Activated CD4-positive, alpha-beta T cell treated with anti-CD3 and anti-CD28 coated beads for 36 hours (primary cell): ENCODE results near the gene HOXB13. TPM values are rescaled to one million over a fixed set of nuclear protein-coding genes. Genes with fewer than 3 reads are reported as not detected.
"Not testable (repeated sequence)": the region's sequence is repeated elsewhere in the genome, so short reads cannot be mapped to it uniquely, and the experiment has no call there.

ENCODE experiments used
- ATAC-seq: fragments of 200-7000 bp; cut with Tn5 transposase; one replicate; pipeline ENCODE4 v1.10.0; 2021; ENCODE audit warnings: mild to moderate bottlenecking, moderate library complexity
- CTCF ChIA-PET: fragments of 350-600 bp; sonication (Branson Sonifier 250); formaldehyde crosslinking; loops from one replicate; lab custom pipeline; 2021; ENCODE audit warnings: antibody characterized with exemption; lab: Charles Lee
- POLR2A ChIA-PET: fragments of 350-600 bp; sonication (Branson Sonifier 250); formaldehyde crosslinking; loops from one replicate; lab custom pipeline; 2021; ENCODE audit warnings: antibody characterized with exemption, inconsistent platforms; lab: Charles Lee
- DNase-seq: peaks from one replicate; pipeline ENCODE4 v3.0.0-alpha.2; 2020
- H3K27ac Mint-ChIP-seq: one replicate; pipeline ENCODE4 v1.8.0; 2021; ENCODE audit warnings: mixed read lengths
- H3K27me3 Mint-ChIP-seq: one replicate; pipeline ENCODE4 v1.8.0; 2021; ENCODE audit warnings: mixed read lengths
- H3K36me3 Mint-ChIP-seq: one replicate; pipeline ENCODE4 v1.8.0; 2021; ENCODE audit warnings: low read depth, mixed read lengths
- H3K4me1 Mint-ChIP-seq: one replicate; pipeline ENCODE4 v1.8.0; 2021; ENCODE audit warnings: mixed read lengths
- H3K4me3 Mint-ChIP-seq: one replicate; pipeline ENCODE4 v1.8.0; 2021; ENCODE audit warnings: mild to moderate bottlenecking, moderate library complexity, mixed read lengths
- H3K9me3 Mint-ChIP-seq: one replicate; pipeline ENCODE4 v1.8.0; 2021; ENCODE audit warnings: low read depth, mixed read lengths
- intact Hi-C, 2 experiments: fragments of 100-400 bp; cut with DNase I in 1 of 2; cut with micrococcal nuclease in 1 of 2; formaldehyde crosslinking; loops; one replicate each; pipeline versions ENCODE4 v1.14.2 to v1.15.1; 2022 to 2024; cut with DNase I, micrococcal nuclease
- total RNA-seq, 2 experiments: library from RNA; stranded (reverse); gene quantifications; one replicate each; pipeline ENCODE4 v1.2.3, GENCODE V29; 2021

The HOXB13 gene
- total RNA-seq, 2 experiments from 2014 or later, result not detected

DNA sequence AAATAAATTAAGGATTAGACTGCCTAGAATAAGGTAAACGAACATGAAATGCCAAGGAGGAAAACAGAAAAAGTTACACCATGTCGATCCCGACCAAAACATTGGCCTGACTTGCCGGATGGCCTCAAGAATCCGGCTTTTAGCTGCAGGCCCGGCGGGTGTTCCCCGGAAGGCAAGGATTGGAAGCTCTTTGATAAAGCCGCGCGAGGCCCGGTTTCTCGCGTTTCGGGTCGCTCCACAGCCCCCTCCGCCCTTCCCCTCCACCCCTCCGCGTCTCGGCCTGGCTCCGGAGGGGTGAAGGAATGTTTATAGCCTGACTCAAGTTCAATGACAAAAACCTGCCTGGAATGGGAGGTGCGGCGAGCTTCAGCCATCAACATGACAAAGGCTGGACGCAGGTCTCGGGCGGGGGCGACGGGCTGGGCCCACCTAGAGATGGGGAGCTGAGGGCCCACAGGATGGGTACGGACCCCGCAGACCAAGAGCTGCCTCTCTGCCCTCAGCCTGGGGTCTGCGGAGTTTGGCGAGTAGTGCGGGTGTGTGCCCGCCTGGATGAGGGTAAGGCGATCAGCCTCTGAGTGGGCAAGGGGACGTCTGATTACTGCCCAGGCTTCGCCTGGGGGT lies 8.8 kb downstream of the HOXB13 start:
- H3K4me3 Mint-ChIP-seq, result no peak overlapping the region
- intact Hi-C loops, result loop anchor here (5.0 to 10.0 kb wide), 4 partner anchors 47 to 775 kb away; partner anchors contain the start of genes IGF2BP1 (in 2 of the 2), HOXB7 (in 1 of the 2) and NGFR (in 1 of the 2)
- H3K27me3 Mint-ChIP-seq, result peaks cover 75% of the 10 kb centered on the region
- ChIA-PET POLR2A (no interaction called here), CTCF (interaction anchor here (0.6 to 1.9 kb wide), 6 partner anchors 12 to 287 kb away, joined by 3 to 6 read pairs (median 3); no protein-coding TSS in a partner anchor)
- peaks cover 31% of the 10 kb centered on the region for H3K4me1 Mint-ChIP-seq
- H3K27ac Mint-ChIP-seq, result no peak overlapping the region
- DNase-seq, result peak; percentile 27
- ATAC-seq, result no peak
- H3K36me3 Mint-ChIP-seq, result peaks cover 3% of the 10 kb centered on the region
- no peaks in the 10 kb centered on the region for H3K9me3 Mint-ChIP-seq

GRCh38 chr17:48718761-48719641 lies 9.5 kb downstream of the HOXB13 start:
- ATAC-seq (no peak), DNase-seq (peak; percentile 34)
- Mint-ChIP-seq H3K36me3 (peaks cover 3% of the 10 kb centered on the region), H3K4me3 (peak overlapping the region; percentile 40), H3K27ac (no peak overlapping the region), H3K9me3 (no peaks in the 10 kb centered on the region), H3K4me1 (peaks cover 25% of the 10 kb centered on the region), H3K27me3 (peaks cover 75% of the 10 kb centered on the region)
- ChIA-PET CTCF (interaction anchor here (0.7 to 3.0 kb wide), 5 partner anchors 19 to 160 kb away, joined by 3 to 14 read pairs (median 4); no protein-coding TSS in a partner anchor), POLR2A (interaction anchor here (0.8 kb wide), 1 partner anchor 15 kb away, joined by 3 read pairs; no protein-coding TSS in a partner anchor)
- intact Hi-C loops, result no loop called here

DNA sequence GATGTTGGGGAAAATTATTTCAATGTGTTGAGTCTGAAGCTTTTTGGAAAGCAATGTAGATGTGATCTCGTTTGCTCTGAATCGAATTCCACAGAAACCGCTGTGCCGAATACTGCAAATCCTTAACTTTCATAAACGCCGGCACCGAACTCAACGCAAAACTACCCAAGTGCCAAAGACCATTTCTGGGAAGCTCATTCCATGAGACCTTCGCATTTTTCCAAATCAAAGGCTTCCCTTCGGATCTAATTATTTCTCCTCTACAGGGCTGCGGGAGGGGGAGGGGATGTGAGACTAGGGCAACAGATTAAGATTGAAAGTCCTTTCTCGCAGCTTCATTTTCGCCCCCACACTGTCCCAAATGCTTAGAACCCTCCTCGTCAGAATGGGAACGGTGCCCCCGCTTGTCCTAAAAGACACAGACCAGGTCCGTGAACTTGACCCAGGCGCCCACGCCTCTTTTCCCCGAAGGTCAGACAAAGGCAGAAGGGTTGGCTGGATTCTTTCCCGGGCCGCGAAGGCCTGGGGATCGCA lies 10.3 kb downstream of the HOXB13 start:
- intact Hi-C loops, result no loop called here
- peaks cover 3% of the 10 kb centered on the region for H3K36me3 Mint-ChIP-seq
- ATAC-seq (no peak), DNase-seq (peak; percentile 38)
- H3K9me3 Mint-ChIP-seq, result no peaks in the 10 kb centered on the region
- POLR2A ChIA-PET, result interaction anchor here (0.5 to 0.8 kb wide), 2 partner anchors 16 to 1029 kb away, joined by 3 read pairs; no protein-coding TSS in a partner anchor
- CTCF ChIA-PET, result interaction anchor here (1.2 to 3.0 kb wide), 4 partner anchors 22 to 46 kb away, joined by 3 to 14 read pairs (median 6); no protein-coding TSS in a partner anchor
- H3K4me1 Mint-ChIP-seq, result peaks cover 18% of the 10 kb centered on the region
- H3K27ac Mint-ChIP-seq, result no peak overlapping the region
- H3K4me3 Mint-ChIP-seq, result peak overlapping the region; percentile 15
- peaks cover 71% of the 10 kb centered on the region for H3K27me3 Mint-ChIP-seq

DNA sequence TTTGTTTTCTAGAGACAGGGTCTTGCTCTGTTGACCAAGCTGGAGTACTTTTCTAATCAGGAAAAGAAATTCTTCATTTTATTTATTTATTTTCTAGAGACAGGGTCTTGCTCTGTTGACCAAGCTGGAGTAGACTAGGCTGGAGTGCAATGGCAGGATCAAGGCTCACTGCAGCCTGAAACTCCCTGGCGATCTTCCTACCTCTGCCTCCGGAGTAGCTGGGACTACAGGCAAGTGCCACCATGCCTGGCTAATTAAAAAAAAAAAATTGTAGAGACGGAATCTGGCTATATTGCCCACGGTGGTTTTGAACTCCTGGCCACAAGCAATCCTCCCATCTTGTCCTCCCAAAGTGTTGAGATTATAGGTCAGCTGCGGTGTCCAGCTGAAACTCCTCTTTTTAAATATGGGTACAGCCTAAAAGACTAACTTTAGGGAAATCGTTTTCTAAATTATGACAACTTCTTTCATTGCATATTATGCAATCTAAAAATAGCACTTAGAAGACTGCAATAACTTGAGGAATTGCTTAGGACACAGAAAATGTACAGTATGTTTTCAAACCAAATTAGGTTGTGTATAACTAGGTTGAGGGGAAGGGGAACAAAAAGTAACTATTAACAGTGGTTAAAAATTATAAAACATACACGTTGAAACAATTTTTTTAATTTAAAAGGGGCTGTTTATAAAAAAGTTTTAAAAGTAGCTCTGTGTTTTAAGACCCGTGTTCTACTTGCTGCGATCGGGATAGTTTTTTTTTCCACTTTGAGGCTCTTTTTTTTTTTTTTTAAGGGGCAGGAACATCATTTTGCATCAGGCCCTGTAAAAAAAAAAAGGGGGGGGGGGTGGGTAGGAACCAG lies 11.0 kb downstream of the HOXB13 start:
- H3K36me3 Mint-ChIP-seq, result peaks cover 3% of the 10 kb centered on the region
- peaks cover 14% of the 10 kb centered on the region for H3K4me1 Mint-ChIP-seq
- intact Hi-C loops, result loop anchor here (2.0 kb wide), 2 partner anchors 39 to 103 kb away; partner anchors contain the start of gene HOXB8 (in 1 of the 2)
- H3K9me3 Mint-ChIP-seq, result no peaks in the 10 kb centered on the region
- ChIA-PET CTCF (interaction anchor here (1.0 to 3.0 kb wide), 7 partner anchors 13 to 46 kb away, joined by 3 to 14 read pairs (median 4); no protein-coding TSS in a partner anchor), POLR2A (interaction anchor here (0.5 kb wide), 1 partner anchor 1030 kb away, joined by 3 read pairs; no protein-coding TSS in a partner anchor)
- H3K27me3 Mint-ChIP-seq, result peaks cover 70% of the 10 kb centered on the region
- ATAC-seq (no peak), DNase-seq (no peak)
- H3K27ac Mint-ChIP-seq, result no peak overlapping the region
- no peak overlapping the region for H3K4me3 Mint-ChIP-seq

DNA sequence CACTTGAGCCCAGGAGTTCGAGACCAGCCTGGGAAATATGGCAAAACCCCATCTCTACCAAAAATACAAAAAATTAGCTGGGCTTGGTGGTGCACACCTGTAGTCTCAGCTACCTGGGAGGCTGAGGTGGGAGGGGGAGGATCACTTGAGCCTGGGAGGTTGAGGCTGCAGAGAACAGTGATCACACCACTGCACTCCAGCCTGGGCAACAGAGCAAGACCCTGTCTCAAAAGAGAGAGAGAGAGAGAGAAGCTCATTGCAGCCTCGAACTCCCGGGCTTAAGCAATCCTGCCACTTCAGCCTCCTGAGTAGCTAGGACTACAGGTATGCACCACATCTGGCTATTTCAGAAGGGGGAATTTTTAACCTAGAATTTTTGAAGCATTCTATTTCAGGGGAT lies 12.0 kb downstream of the HOXB13 start:
- Mint-ChIP-seq H3K27me3 (peaks cover 66% of the 10 kb centered on the region), H3K4me1 (peaks cover 14% of the 10 kb centered on the region)
- H3K9me3 Mint-ChIP-seq, H3K4me3 Mint-ChIP-seq, H3K27ac Mint-ChIP-seq, DNase-seq, H3K36me3 Mint-ChIP-seq, POLR2A ChIA-PET, ATAC-seq: not testable (repeated sequence)
- intact Hi-C loops, result loop anchor here (2.0 kb wide), 2 partner anchors 38 to 102 kb away; partner anchors contain the start of gene HOXB8 (in 1 of the 2)
- CTCF ChIA-PET, result interaction anchor here (0.5 to 3.0 kb wide), 6 partner anchors 14 to 176 kb away, joined by 3 to 14 read pairs (median 3); partner anchors contain the start of gene ATP5MC1

- DNase-seq (no peak), ATAC-seq (no peak)
- Mint-ChIP-seq H3K27ac (no peak overlapping the region), H3K4me3 (no peak overlapping the region), H3K9me3 (no peaks in the 10 kb centered on the region), H3K27me3 (peaks cover 64% of the 10 kb centered on the region), H3K4me1 (peaks cover 14% of the 10 kb centered on the region), H3K36me3 (peaks cover 3% of the 10 kb centered on the region)
- POLR2A ChIA-PET, result interaction anchor here (0.6 kb wide), 1 partner anchor 224 kb away, joined by 3 read pairs; no protein-coding TSS in a partner anchor
- intact Hi-C loops, result loop anchor here (2.0 kb wide), 2 partner anchors 37 to 101 kb away; partner anchors contain the start of gene HOXB8 (in 1 of the 2)
- CTCF ChIA-PET, result interaction anchor here (0.6 to 3.0 kb wide), 3 partner anchors 37 to 177 kb away, joined by 3 to 14 read pairs (median 3); partner anchors contain the start of gene ATP5MC1
Observed at GRCh38 chr17:48715496-48716399, 12.8 kb downstream of the HOXB13 start.

DNA sequence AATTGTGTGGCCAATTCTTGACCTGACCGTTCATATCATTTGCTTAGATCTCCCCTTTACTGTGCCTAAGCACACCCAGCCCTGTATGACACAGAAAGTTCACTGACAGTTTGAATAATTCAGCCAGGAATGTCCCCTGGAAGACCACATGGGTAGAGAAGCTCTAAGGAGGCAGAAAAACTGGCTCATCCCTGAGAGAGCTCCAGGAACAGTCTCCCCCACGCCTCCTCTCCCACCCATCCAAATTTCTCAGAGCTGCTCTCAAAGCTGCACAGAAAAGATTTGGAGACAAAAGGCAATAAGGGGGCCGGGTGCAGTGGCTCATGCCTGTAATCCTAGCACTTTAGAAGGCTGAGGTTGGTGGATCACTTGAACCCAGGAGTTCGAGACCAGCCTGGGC lies 17.4 kb downstream of the HOXB13 start:
- H3K36me3 Mint-ChIP-seq, result no peaks in the 10 kb centered on the region
- no peaks in the 10 kb centered on the region for H3K4me1 Mint-ChIP-seq
- POLR2A ChIA-PET, result no interaction called here
- H3K9me3 Mint-ChIP-seq, result no peaks in the 10 kb centered on the region
- CTCF ChIA-PET, result interaction anchor here (0.6 to 2.3 kb wide), 5 partner anchors 12 to 1172 kb away, joined by 3 to 8 read pairs (median 5); partner anchors contain the start of gene PRAC2
- no peak overlapping the region for H3K27ac Mint-ChIP-seq
- DNase-seq (no peak), ATAC-seq (no peak)
- intact Hi-C loops, result no loop called here
- H3K27me3 Mint-ChIP-seq, result peaks cover 50% of the 10 kb centered on the region
- H3K4me3 Mint-ChIP-seq, result no peak overlapping the region

- no peak for DNase-seq
- POLR2A ChIA-PET, result no interaction called here
Observed at GRCh38 chr17:48704361-48705248, 23.9 kb downstream of the HOXB13 start.

More at GRCh38 chr17:48704361-48705248, 23.9 kb downstream of the HOXB13 start:
- no peaks in the 10 kb centered on the region for H3K4me1 Mint-ChIP-seq
- ATAC-seq, result no peak
- intact Hi-C loops, result no loop called here
- H3K4me3 Mint-ChIP-seq, result no peak overlapping the region
- no peaks in the 10 kb centered on the region for H3K36me3 Mint-ChIP-seq
- no peak overlapping the region for H3K27ac Mint-ChIP-seq
- no peaks in the 10 kb centered on the region for H3K9me3 Mint-ChIP-seq
- CTCF ChIA-PET, result interaction anchor here (0.6 to 2.3 kb wide), 13 partner anchors 15 to 718 kb away, joined by 3 to 20 read pairs (median 3); partner anchors contain the start of gene PRAC2
- H3K27me3 Mint-ChIP-seq, result peaks cover 49% of the 10 kb centered on the region
